SU-DHL-6 (cell line): ENCODE data around the gene PTPRN2.

Experiments used
- H2AFZ ChIP-seq: fragments of 200-600 bp; sonication (generic); 2 replicates; pipeline ENCODE4 v1.6.1; 2014; ENCODE audit warnings: low read depth, mild to moderate bottlenecking, moderate library complexity, mixed read lengths, antibody characterized with exemption, low read length; ENCODE audit not compliant: severe bottlenecking
- H3F3A ChIP-seq: fragments of 200-600 bp; shearing (Covaris generic); 2 replicates; pipeline ENCODE4 v1.6.0; 2016; ENCODE audit warnings: antibody characterized with exemption, mild to moderate bottlenecking; ENCODE audit not compliant: insufficient read depth
- H3K27ac ChIP-seq: fragments of 200-600 bp; sonication (generic); 2 replicates; pipeline ENCODE4 v1.5.1; 2016; ENCODE audit warnings: low read depth, mild to moderate bottlenecking, low read length, moderate library complexity, mixed read lengths
- H3K27me3 ChIP-seq: fragments of 200-600 bp; sonication (generic), shearing (Covaris generic); 2 replicates; pipeline ENCODE4 v1.6.0; 2014; ENCODE audit warnings: mild to moderate bottlenecking, low read length
- H3K36me3 ChIP-seq: fragments of 200-600 bp; sonication (generic); 2 replicates; pipeline ENCODE4 v1.6.1; 2014; ENCODE audit warnings: mild to moderate bottlenecking, low read length, mixed read lengths
- H3K4me2 ChIP-seq: fragments of 300-600, 200-600 bp; shearing (Covaris generic), sonication (generic); 2 replicates; pipeline ENCODE4 v1.6.0; 2014; ENCODE audit warnings: low read length, low read depth, mild to moderate bottlenecking; ENCODE audit not compliant: poor library complexity, severe bottlenecking
- H3K4me3 ChIP-seq: fragments of 200-600 bp; sonication (generic); 2 replicates; pipeline ENCODE4 v1.5.1; 2014; ENCODE audit warnings: antibody characterized with exemption, low read length, mild to moderate bottlenecking, mixed read lengths; ENCODE audit not compliant: insufficient read depth, poor library complexity, severe bottlenecking
- H3K79me2 ChIP-seq: fragments of 200-600 bp; sonication (generic); 2 replicates; pipeline ENCODE4 v1.6.1; 2014; ENCODE audit warnings: mild to moderate bottlenecking, low read length, moderate library complexity; ENCODE audit not compliant: insufficient read depth
- H3K9ac ChIP-seq: fragments of 200-600 bp; sonication (generic); 2 replicates; pipeline ENCODE4 v1.7.0; 2014; ENCODE audit warnings: mild to moderate bottlenecking, low read length
- H3K9me2 ChIP-seq: fragments of 200-600 bp; sonication (generic); replicated peaks from 2 replicates; pipeline ENCODE4 v1.6.1; 2014; ENCODE audit warnings: low read length; ENCODE audit not compliant: insufficient read depth
- H3K9me3 ChIP-seq: fragments of 200-600 bp; sonication (generic); 2 replicates; pipeline ENCODE4 v1.6.1; 2014; ENCODE audit warnings: low read length, mixed read lengths; ENCODE audit not compliant: insufficient read depth
- H4K20me1 ChIP-seq: fragments of 200-600 bp; sonication (generic); 2 replicates; pipeline ENCODE4 v1.6.1; 2014; ENCODE audit warnings: low read depth, mild to moderate bottlenecking, antibody characterized with exemption, low read length, moderate library complexity, mixed read lengths
- CTCF ChIP-seq: fragments of 200-600 bp; sonication (generic); IDR thresholded peaks from one replicate; pipeline ENCODE4 v1.5.1; 2017; ENCODE audit warnings: antibody characterized with exemption, mild to moderate bottlenecking, low read length, moderate library complexity; ENCODE audit not compliant: insufficient read depth, poor library complexity, severe bottlenecking
- EZH2phosphoT487 ChIP-seq: fragments of 200-600 bp; sonication (generic), shearing (Covaris generic); conservative IDR thresholded peaks from 2 replicates; pipeline ENCODE4 v1.6.1; 2018; ENCODE audit warnings: mild to moderate bottlenecking, antibody characterized with exemption, low read length, moderate library complexity, mixed read lengths

Gene PTPRN2

GRCh38 chr7:157821959-157822687, 765.5 kb downstream of the PTPRN2 start:
- Histone ChIP-seq H3K4me3 (no peak overlapping the region), H3K27me3 (no peaks in the 10 kb centered on the region), H3K4me2 (no peak overlapping the region), H2AFZ (no peak overlapping the region), H4K20me1 (no peaks in the 10 kb centered on the region), H3K9me2 (no peaks in the 10 kb centered on the region), H3K9ac (no peak overlapping the region), H3K27ac (no peak overlapping the region), H3F3A (no peaks in the 10 kb centered on the region), H3K36me3 (no peaks in the 10 kb centered on the region), H3K9me3 (no peaks in the 10 kb centered on the region), H3K79me2 (no peaks in the 10 kb centered on the region)
- TF ChIP-seq CTCF, result no peak
- no peak for TF ChIP-seq EZH2phosphoT487

- Histone ChIP-seq H3K9ac (no peak overlapping the region), H3K4me3 (no peak overlapping the region), H3K9me3 (no peaks in the 10 kb centered on the region), H3K4me2 (no peak overlapping the region), H3K9me2 (no peaks in the 10 kb centered on the region), H2AFZ (no peak overlapping the region), H3F3A (no peaks in the 10 kb centered on the region), H3K27ac (no peak overlapping the region), H4K20me1 (no peaks in the 10 kb centered on the region), H3K36me3 (no peaks in the 10 kb centered on the region), H3K79me2 (no peaks in the 10 kb centered on the region), H3K27me3 (no peaks in the 10 kb centered on the region)
- no peak for TF ChIP-seq CTCF
- TF ChIP-seq EZH2phosphoT487, result no peak
These were observed 766.8 kb downstream of the PTPRN2 start for GRCh38 chr7:157820796-157821195.

- Histone ChIP-seq H3K9me3 (no peaks in the 10 kb centered on the region), H3K9ac (no peak overlapping the region), H3K27ac (no peak overlapping the region), H3K36me3 (no peaks in the 10 kb centered on the region), H3K4me2 (no peak overlapping the region), H3K27me3 (no peaks in the 10 kb centered on the region), H2AFZ (no peak overlapping the region), H4K20me1 (no peaks in the 10 kb centered on the region), H3K9me2 (no peaks in the 10 kb centered on the region), H3K4me3 (no peak overlapping the region), H3K79me2 (no peaks in the 10 kb centered on the region), H3F3A (no peaks in the 10 kb centered on the region)
- TF ChIP-seq CTCF (no peak), EZH2phosphoT487 (no peak)
These were observed 768.2 kb downstream of the PTPRN2 start for GRCh38 chr7:157819455-157819807.
